ENCODE measurements around the gene TOP3B. TPM values are rescaled to one million over a fixed set of nuclear protein-coding genes. Genes with fewer than 3 reads are reported as not detected.
A peak's percentile ranks its signal among the peaks of the same experiment; 100 is the strongest.

The TOP3B gene
- total and polyA plus RNA-seq, 9 of the 15 experiments (the other 6 are each of a cell fraction or from before 2014, with no cell fraction given): 3.0 to 188 (median 112) TPM

- TF ChIP-seq MTA3 (IDR thresholded peaks at IDR 0.05; ENCODE audit: borderline replicate concordance): no peak
- TF ChIP-seq TAF7 (tag; IDR thresholded peaks at IDR 0.05): no peak
- TF ChIP-seq SMC3 (conservative IDR thresholded peaks at IDR 0.05; ENCODE audit: insufficient read depth, low read depth, low read length): 0 out of 2 replicates have a peak, but pooled peaks have one; percentile 9
- TF ChIP-seq ZKSCAN3 (CRISPR knock-in tag; IDR thresholded peaks at IDR 0.05): no peak
- 0 out of 2 replicates have a peak, but pooled peaks have one; percentile 27 for TF ChIP-seq ATF1 (CRISPR knock-in tag; IDR thresholded peaks at IDR 0.05)
- TF ChIP-seq ATF1 (tag; IDR thresholded peaks at IDR 0.05): no peak
- no peak for TF ChIP-seq REST (IDR thresholded peaks at IDR 0.05; ENCODE audit: borderline replicate concordance)
- TF ChIP-seq REST (CRISPR knock-in tag; IDR thresholded peaks at IDR 0.05; ENCODE audit: low read depth): no peak
- TF ChIP-seq TEAD1 (CRISPR knock-in tag; IDR thresholded peaks at IDR 0.05): 0 out of 4 replicates have a peak, but pooled peaks of 1 of the 2 experiments have one; percentile 26
- no peak for TF ChIP-seq ZNF57 (CRISPR knock-in tag; IDR thresholded peaks at IDR 0.05)
- no peak for TF ChIP-seq ATF4 (CRISPR knock-in tag; IDR thresholded peaks at IDR 0.05)
- peak in 1 of 2 experiments; percentile 28; a peak in 1 of 4 replicates for TF ChIP-seq SIX5 (IDR thresholded peaks at IDR 0.05; ENCODE audit: borderline replicate concordance in 1 of 2, insufficient read depth in 1 of 2, low read depth in 1 of 2, low read length in 2 of 2)
- TF ChIP-seq PHTF2 (CRISPR knock-in tag; IDR thresholded peaks at IDR 0.05): no peak
- TF ChIP-seq CCNT2 (IDR thresholded peaks at IDR 0.05; ENCODE audit: borderline replicate concordance, extremely low read depth, insufficient read length, low read depth, low read length): no peak
- no peak for TF ChIP-seq ZNF512 (tag; IDR thresholded peaks at IDR 0.05)
- TF ChIP-seq TAF1 (IDR thresholded peaks at IDR 0.05; ENCODE audit: control insufficient read depth, extremely low read depth, insufficient read depth, low read length, severe bottlenecking): no peak
- TF ChIP-seq SAFB (IDR thresholded peaks at IDR 0.05; ENCODE audit: borderline replicate concordance, low read depth, low read length): no peak
- TF ChIP-seq PML (IDR thresholded peaks at IDR 0.05; ENCODE audit: low read length): no peak
Measured at GRCh38 chr22:21923163-21923561, 59.4 kb downstream of the TOP3B start (continued).
